WTC11 (cell line): ENCODE results near the gene SPACA9.

ENCODE experiments used
- CREB1 ChIP-seq: sonication (generic); formaldehyde crosslinking; IDR thresholded peaks from 2 replicates; pipeline ENCODE4 v1.8.0; 2023; ENCODE audit warnings: mild to moderate bottlenecking, missing genetic modification reagents
- CTCF ChIP-seq: fragments of 200-600 bp; IDR thresholded peaks from 2 replicates; pipeline ENCODE4 v1.8.0; 2022; ENCODE audit warnings: antibody characterized with exemption
- ETV6 ChIP-seq: sonication (generic); formaldehyde crosslinking; IDR thresholded peaks from 2 replicates; pipeline ENCODE4 v1.8.1; 2022; ENCODE audit warnings: mild to moderate bottlenecking, missing genetic modification reagents
- FOXP4 ChIP-seq: sonication (generic); formaldehyde crosslinking; IDR thresholded peaks from 2 replicates; pipeline ENCODE4 v1.8.0; 2022; ENCODE audit warnings: mild to moderate bottlenecking, missing genetic modification reagents
- HMGA2 ChIP-seq: fragments of 250-450 bp; sonication (Bioruptor Pico); IDR thresholded peaks from 2 replicates; pipeline ENCODE4 v1.4.0; 2021; ENCODE audit warnings: mild to moderate bottlenecking, moderate library complexity
- JAZF1 ChIP-seq: fragments of 250-450 bp; sonication (Bioruptor Pico); IDR thresholded peaks from 2 replicates; pipeline ENCODE4 v1.9.0; 2021; ENCODE audit warnings: moderate library complexity, mild to moderate bottlenecking, inconsistent platforms
- MAX ChIP-seq: sonication (generic); formaldehyde crosslinking; IDR thresholded peaks from 2 replicates; pipeline ENCODE4 v1.8.0; 2022; ENCODE audit warnings: mild to moderate bottlenecking, missing genetic modification reagents
- ZBTB21 ChIP-seq: sonication (generic); formaldehyde crosslinking; IDR thresholded peaks from 2 replicates; pipeline ENCODE4 v1.8.1; 2023; ENCODE audit warnings: mild to moderate bottlenecking, missing genetic modification reagents, borderline replicate concordance
- ZNF138 ChIP-seq: sonication (generic); formaldehyde crosslinking; conservative IDR thresholded peaks from 2 replicates; pipeline ENCODE4 v1.8.1; 2022; ENCODE audit warnings: mild to moderate bottlenecking, moderate library complexity, missing genetic modification reagents
- ZNF263 ChIP-seq: sonication (generic); formaldehyde crosslinking; IDR thresholded peaks from 2 replicates; pipeline ENCODE4 v1.8.1; 2022; ENCODE audit warnings: low read depth, mild to moderate bottlenecking, moderate library complexity, missing genetic modification reagents
- ZNF317 ChIP-seq: sonication (generic); formaldehyde crosslinking; IDR thresholded peaks from 2 replicates; pipeline ENCODE4 v1.8.1; 2023; ENCODE audit warnings: low read depth, mild to moderate bottlenecking, moderate library complexity, missing genetic modification reagents, borderline replicate concordance
- ZSCAN18 ChIP-seq: fragments of 250-450 bp; sonication (Bioruptor Pico); IDR thresholded peaks from 2 replicates; pipeline ENCODE4 v2.1.2; 2022; ENCODE audit warnings: mild to moderate bottlenecking, moderate library complexity

- no peak for TF ChIP-seq CTCF
- TF ChIP-seq HMGA2 = no peak
- no peak for TF ChIP-seq ZNF263
- no peak for TF ChIP-seq CREB1
- TF ChIP-seq ZSCAN18 (CRISPR knock-in tag) = no peak
- TF ChIP-seq ZNF138 (CRISPR knock-in tag) = no peak
- TF ChIP-seq ZBTB21 (CRISPR knock-in tag) = no peak
- no peak for TF ChIP-seq JAZF1 (CRISPR knock-in tag)
- TF ChIP-seq ETV6 (CRISPR knock-in tag) = no peak
- no peak for TF ChIP-seq MAX
- TF ChIP-seq FOXP4 (CRISPR knock-in tag) = no peak
- no peak for TF ChIP-seq ZNF317 (CRISPR knock-in tag)
These were observed 7.1 kb downstream of the SPACA9 start for GRCh38 chr9:132885720-132886333.
